HepG2 (cell line): ENCODE results near the gene COASY. TPM values are rescaled to one million over a fixed set of nuclear protein-coding genes. Genes with fewer than 3 reads are reported as not detected.
A peak's percentile ranks its signal among the peaks of the same experiment; 100 is the strongest.

Source experiments
- ARID3A ChIP-seq: IDR thresholded peaks from 2 replicates; pipeline ENCODE4 v1.6.1; 2012; ENCODE audit warnings: low read depth, low read length, improper control_type of control experiment
- CSRNP2 ChIP-seq: sonication (generic); formaldehyde crosslinking; conservative IDR thresholded peaks from 2 replicates; pipeline ENCODE4 v1.8.0; 2022; ENCODE audit warnings: low read depth, missing genetic modification reagents
- FOXK1 ChIP-seq: sonication (generic); formaldehyde crosslinking; IDR thresholded peaks from 2 replicates; pipeline ENCODE4 v1.4.0; 2020; ENCODE audit warnings: low read depth, missing genetic modification reagents, borderline replicate concordance
- FOXK2 ChIP-seq: fragments of 450-650 bp; IDR thresholded peaks from 2 replicates; pipeline ENCODE4 v1.6.1; 2016
- PRMT3 ChIP-seq: sonication (generic); formaldehyde crosslinking; IDR thresholded peaks from 2 replicates; pipeline ENCODE4 v1.8.1; 2022; ENCODE audit warnings: low read depth, mild to moderate bottlenecking, moderate library complexity, missing genetic modification reagents, borderline replicate concordance
- ZC3H4 ChIP-seq: sonication (generic); formaldehyde crosslinking; IDR thresholded peaks from 2 replicates; pipeline ENCODE4 v1.4.0; 2020; ENCODE audit warnings: missing genetic modification reagents, borderline replicate concordance
- ZFX ChIP-seq: sonication (generic); formaldehyde crosslinking; IDR thresholded peaks from 2 replicates; pipeline ENCODE4 v1.4.0; 2020; ENCODE audit warnings: mild to moderate bottlenecking, low read depth, missing genetic modification reagents, moderate library complexity
- ZNF10 ChIP-seq: sonication (generic); formaldehyde crosslinking; IDR thresholded peaks from 2 replicates; pipeline ENCODE4 v1.4.0; 2020; ENCODE audit warnings: mild to moderate bottlenecking, low read depth, missing genetic modification reagents, borderline replicate concordance
- ZNF263 ChIP-seq: sonication (generic); formaldehyde crosslinking; IDR thresholded peaks from 2 replicates; pipeline ENCODE4 v1.4.0; 2020; ENCODE audit warnings: missing genetic modification reagents
- ZNF3 ChIP-seq: IDR thresholded peaks from 2 replicates; pipeline ENCODE4 v1.7.0; 2017; ENCODE audit warnings: inconsistent platforms
- ZNF335 ChIP-seq: sonication (generic); formaldehyde crosslinking; IDR thresholded peaks from 2 replicates; pipeline ENCODE4 v1.4.0; 2020; ENCODE audit warnings: missing genetic modification reagents
- ZNF407 ChIP-seq: sonication (generic); formaldehyde crosslinking; IDR thresholded peaks from one replicate; pipeline ENCODE4 v1.5.1; 2020; ENCODE audit warnings: mild to moderate bottlenecking, missing genetic modification reagents; ENCODE audit errors: not compliant biosample characterization
- ZNF510 ChIP-seq: sonication (generic); formaldehyde crosslinking; IDR thresholded peaks from 2 replicates; pipeline ENCODE4 v1.4.0; 2020; ENCODE audit warnings: low read depth, mild to moderate bottlenecking, missing genetic modification reagents
- ZNF710 ChIP-seq: sonication (generic); formaldehyde crosslinking; IDR thresholded peaks from 2 replicates; pipeline ENCODE4 v1.5.0; 2020; ENCODE audit warnings: mild to moderate bottlenecking, missing genetic modification reagents, borderline replicate concordance
- ZNF749 ChIP-seq: sonication (generic); formaldehyde crosslinking; IDR thresholded peaks from 2 replicates; pipeline ENCODE4 v1.8.0; 2022; ENCODE audit warnings: mild to moderate bottlenecking, missing genetic modification reagents, moderate library complexity, borderline replicate concordance
- polyA plus RNA-seq, 8 experiments: library from polyadenylated mRNA; depleted of rRNA in 3 of 8; stranded (reverse) in 7 of 8; unstranded in 1 of 8; fragments of >200 nt; fragmentation: Illumina TruSeq in 4 of 8; extraction: Trizol in 4 of 8; gene quantifications; 2 replicates each; pipeline versions ENCODE4 v1.2.1 to v1.2.3, GENCODE V29; 2011 to 2016; ENCODE audit warnings: low read depth in 4 of 8, missing spikeins in 1 of 8, mixed read lengths in 1 of 8; ENCODE audit not compliant: insufficient read depth in 1 of 8
- total RNA-seq, 5 experiments: library from RNA; depleted of rRNA; stranded (reverse); fragments of >200 nt; fragmentation: Illumina TruSeq; extraction: Trizol; gene quantifications; 2 replicates each; pipeline ENCODE4 v1.2.3, GENCODE V29; 2016; ENCODE audit warnings: low read depth in 1 of 5

The COASY gene
- total and polyA plus RNA-seq, 2 of the 13 experiments (the other 11 are each of a cell fraction or from before 2014, with no cell fraction given), result 90.7 to 125 TPM

- TF ChIP-seq ZNF407 (CRISPR knock-in tag), result peak; percentile 77
- TF ChIP-seq ZNF749, result peak; percentile 92; the same call in 1 of the 2 replicates
- peak; percentile 53; the same call in 1 of the 2 replicates for TF ChIP-seq ZNF710 (CRISPR knock-in tag)
- TF ChIP-seq FOXK2, result no peak
- no peak for TF ChIP-seq ZNF10
- no peak for TF ChIP-seq ZC3H4
- TF ChIP-seq ZFX (CRISPR knock-in tag), result peak; percentile 95
- TF ChIP-seq FOXK1 (CRISPR knock-in tag), result peak; percentile 63; the same call in 1 of the 2 replicates
- TF ChIP-seq ZNF3 (CRISPR knock-in tag), result no peak
- TF ChIP-seq ZNF263, result peak; percentile 51; the same call in 1 of the 2 replicates
- no peak for TF ChIP-seq ARID3A
- TF ChIP-seq PRMT3, result peak; percentile 71; the same call in 1 of the 2 replicates
- no peak for TF ChIP-seq ZNF510 (CRISPR knock-in tag)
- no peak for TF ChIP-seq CSRNP2 (CRISPR knock-in tag)
- TF ChIP-seq ZNF335 (CRISPR knock-in tag), result 0 out of 2 replicates have a peak, but pooled peaks have one; percentile 53
Observed at GRCh38 chr17:42577532-42578281, 15.8 kb downstream of the COASY start, which contains the start of gene PSMC3IP (continued).
